CD4-positive, alpha-beta T cell (primary cell): ENCODE results near the gene LPAR6. TPM values are rescaled to one million over a fixed set of nuclear protein-coding genes. Genes with fewer than 3 reads are reported as not detected.

Experiments
- ATAC-seq: fragments of 200-7000 bp; cut with Tn5 transposase; one replicate; pipeline ENCODE4 v1.10.0; 2022; ENCODE audit warnings: mild to moderate bottlenecking; ENCODE audit not compliant: poor library complexity
- CTCF ChIA-PET: fragments of 350-600 bp; sonication (Branson Sonifier 250); formaldehyde crosslinking; loops from one replicate; lab custom pipeline; 2021; ENCODE audit warnings: antibody characterized with exemption, inconsistent platforms; lab: Charles Lee
- POLR2A ChIA-PET: fragments of 350-600 bp; sonication (Branson Sonifier 250); formaldehyde crosslinking; loops from one replicate; lab custom pipeline; 2021; ENCODE audit warnings: antibody characterized with exemption, inconsistent platforms; lab: Charles Lee
- DNase-seq, 14 experiments: peaks; one replicate each; pipeline ENCODE4 v3.0.0-alpha.2; 2013 to 2020; ENCODE audit warnings: mixed read lengths in 2 of 14
- H3K27ac ChIP-seq, 2 donors: one replicate each; pipeline versions ENCODE4 v1.5.1 to v1.7.0; 2013; ENCODE audit warnings: low read length in 2 of 2, low read depth in 1 of 2, mild to moderate bottlenecking in 1 of 2
- H3K27me3 ChIP-seq, 2 experiments: 1 replicate in 1 of 2; 2 replicates in 1 of 2; pipeline versions ENCODE4 v1.6.1 to v1.7.0; 2013; ENCODE audit warnings: low read length in 2 of 2, control low read depth in 1 of 2, mild to moderate bottlenecking in 1 of 2, moderate library complexity in 1 of 2; ENCODE audit not compliant: insufficient read depth in 2 of 2, control insufficient read depth in 1 of 2
- H3K36me3 ChIP-seq: one replicate; pipeline ENCODE4 v1.6.1; 2013; ENCODE audit warnings: low read length, control low read depth; ENCODE audit not compliant: insufficient read depth
- H3K4me1 ChIP-seq: one replicate; pipeline ENCODE4 v1.6.1; 2013; ENCODE audit warnings: low read length, control low read depth; ENCODE audit not compliant: insufficient read depth
- H3K4me3 ChIP-seq: one replicate; pipeline ENCODE4 v1.5.1; 2013; ENCODE audit warnings: mild to moderate bottlenecking, low read length, moderate library complexity
- H3K9me3 ChIP-seq, 2 experiments: 1 replicate in 1 of 2; 2 replicates in 1 of 2; pipeline versions ENCODE4 v1.6.1 to v1.7.0; 2013; ENCODE audit warnings: low read length in 2 of 2, mild to moderate bottlenecking in 2 of 2, control low read depth in 1 of 2, moderate library complexity in 1 of 2; ENCODE audit not compliant: control insufficient read depth in 1 of 2, insufficient read depth in 1 of 2
- H3K27ac Mint-ChIP-seq: one replicate; pipeline ENCODE4 v1.8.0; 2020; ENCODE audit warnings: mixed read lengths
- H3K27me3 Mint-ChIP-seq: one replicate; pipeline ENCODE4 v1.8.0; 2021; ENCODE audit warnings: mixed read lengths
- H3K36me3 Mint-ChIP-seq: one replicate; pipeline ENCODE4 v1.8.0; 2021; ENCODE audit warnings: low read depth, mixed read lengths
- H3K4me1 Mint-ChIP-seq: one replicate; pipeline ENCODE4 v1.8.0; 2021; ENCODE audit warnings: low read depth, mixed read lengths
- H3K4me3 Mint-ChIP-seq: one replicate; pipeline ENCODE4 v1.8.0; 2020; ENCODE audit warnings: mild to moderate bottlenecking, mixed read lengths
- H3K9me3 Mint-ChIP-seq: one replicate; pipeline ENCODE4 v1.8.0; 2020; ENCODE audit warnings: mixed read lengths
- intact Hi-C, 2 experiments: fragments of 100-400 bp; cut with DNase I in 1 of 2; cut with micrococcal nuclease in 1 of 2; formaldehyde crosslinking; loops; one replicate each; pipeline versions ENCODE4 v1.15.1 to v1.9.0; 2023 to 2025; cut with DNase I, micrococcal nuclease
- total RNA-seq, 174 experiments: library from RNA in 2 of 174; stranded (reverse) in 2 of 174; gene quantifications; one replicate each; pipeline ENCODE4 v1.2.3 and lab custom pipeline; 2021 to 2026
- TF ChIP-seq, protein P1 (sequence below): fragments of 200-600 bp; IDR thresholded peaks from one replicate; pipeline ENCODE4 v1.8.0; 2022; ENCODE audit warnings: antibody characterized with exemption, mild to moderate bottlenecking

The LPAR6 gene
- total RNA-seq, 2 experiments from 2014 or later = 15.5 to 19.4 TPM

DNA sequence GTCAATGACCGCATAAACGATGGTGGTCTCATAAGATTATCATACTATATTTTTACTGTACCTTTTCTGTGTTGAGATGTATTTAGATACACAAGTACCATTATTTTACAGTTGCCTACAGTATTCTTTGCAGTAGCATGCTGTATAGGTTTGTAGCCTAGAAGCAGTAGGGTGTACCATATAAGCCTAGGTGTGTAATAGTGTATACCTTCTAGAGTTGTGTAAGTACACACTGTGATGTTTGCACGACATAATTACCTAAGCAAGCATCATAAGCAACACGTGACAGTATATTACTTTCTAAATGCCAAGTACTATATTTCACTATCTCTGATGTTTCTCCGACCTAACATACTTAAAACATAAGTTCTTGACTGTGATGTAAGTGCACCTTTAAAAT is 2.7 kb downstream of the LPAR6 start:
- Histone ChIP-seq H3K27me3 (no peaks in the 10 kb centered on the region), H3K4me1 (peaks cover 14% of the 10 kb centered on the region), H3K36me3 (no peaks in the 10 kb centered on the region), H3K4me3 (peak overlapping the region; percentile 88), H3K9me3 (no peaks in the 10 kb centered on the region), H3K27ac (peak overlapping the region in 1 of 2 donors; percentile 21)
- ChIA-PET CTCF (no interaction called here), POLR2A (no interaction called here)
- DNase-seq = peak in 3 of 14 experiments; percentile 44 to 75 (median 50)
- TF ChIP-seq, protein P1, sequence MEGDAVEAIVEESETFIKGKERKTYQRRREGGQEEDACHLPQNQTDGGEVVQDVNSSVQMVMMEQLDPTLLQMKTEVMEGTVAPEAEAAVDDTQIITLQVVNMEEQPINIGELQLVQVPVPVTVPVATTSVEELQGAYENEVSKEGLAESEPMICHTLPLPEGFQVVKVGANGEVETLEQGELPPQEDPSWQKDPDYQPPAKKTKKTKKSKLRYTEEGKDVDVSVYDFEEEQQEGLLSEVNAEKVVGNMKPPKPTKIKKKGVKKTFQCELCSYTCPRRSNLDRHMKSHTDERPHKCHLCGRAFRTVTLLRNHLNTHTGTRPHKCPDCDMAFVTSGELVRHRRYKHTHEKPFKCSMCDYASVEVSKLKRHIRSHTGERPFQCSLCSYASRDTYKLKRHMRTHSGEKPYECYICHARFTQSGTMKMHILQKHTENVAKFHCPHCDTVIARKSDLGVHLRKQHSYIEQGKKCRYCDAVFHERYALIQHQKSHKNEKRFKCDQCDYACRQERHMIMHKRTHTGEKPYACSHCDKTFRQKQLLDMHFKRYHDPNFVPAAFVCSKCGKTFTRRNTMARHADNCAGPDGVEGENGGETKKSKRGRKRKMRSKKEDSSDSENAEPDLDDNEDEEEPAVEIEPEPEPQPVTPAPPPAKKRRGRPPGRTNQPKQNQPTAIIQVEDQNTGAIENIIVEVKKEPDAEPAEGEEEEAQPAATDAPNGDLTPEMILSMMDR = no peak
- Mint-ChIP-seq H3K27me3 (no peaks in the 10 kb centered on the region), H3K4me3 (peak overlapping the region; percentile 88), H3K9me3 (no peaks in the 10 kb centered on the region), H3K4me1 (peaks cover 67% of the 10 kb centered on the region), H3K27ac (peak overlapping the region; percentile 86), H3K36me3 (peaks cover 29% of the 10 kb centered on the region)
- intact Hi-C loops = loop anchor here (2.0 to 5.0 kb wide), 6 partner anchors 37 to 152 kb away; partner anchors contain the start of gene RCBTB2 (in 1 of the 2)
- peak; percentile 30 for ATAC-seq

DNA sequence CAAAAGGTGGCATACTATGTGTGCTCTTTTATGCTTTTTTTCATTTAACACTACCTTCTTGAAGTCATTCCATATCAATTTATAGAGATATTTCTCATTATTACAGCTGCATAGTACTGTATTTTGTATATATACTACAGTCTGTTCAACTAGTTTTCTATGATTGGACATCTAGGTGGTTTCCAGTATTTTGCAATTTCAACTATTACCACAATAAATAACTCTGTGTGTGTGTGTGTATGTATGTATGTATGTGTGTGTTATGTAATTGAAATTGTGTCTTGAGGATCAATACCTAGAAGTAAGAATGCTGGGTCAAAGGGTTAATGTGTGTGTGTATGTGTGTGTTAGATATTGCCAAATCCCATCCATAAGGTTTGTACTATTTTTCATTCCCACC is 7.0 kb downstream of the LPAR6 start:
- H3K27ac ChIP-seq = no peak overlapping the region
- H3K4me1 Mint-ChIP-seq = peaks cover 85% of the 10 kb centered on the region
- H3K36me3 ChIP-seq = peaks cover 3% of the 10 kb centered on the region
- peaks cover 28% of the 10 kb centered on the region for H3K4me1 ChIP-seq
- no peaks in the 10 kb centered on the region for H3K9me3 ChIP-seq
- H3K27ac Mint-ChIP-seq = peak overlapping the region; percentile 84
- peaks cover 8% of the 10 kb centered on the region for H3K36me3 Mint-ChIP-seq
- TF ChIP-seq, protein P1 = no peak
- ATAC-seq = no peak
- DNase-seq = peak in 2 of 14 experiments; percentile 54 to 65
- H3K4me3 ChIP-seq = no peak overlapping the region
- H3K4me3 Mint-ChIP-seq = peak overlapping the region; percentile 22
- ChIA-PET CTCF (no interaction called here), POLR2A (interaction anchor here (0.9 to 1.0 kb wide), 2 partner anchors 127 to 128 kb away, joined by 3 read pairs; partner anchors contain the start of gene RCBTB2)
- no peaks in the 10 kb centered on the region for H3K9me3 Mint-ChIP-seq
- H3K27me3 ChIP-seq = no peaks in the 10 kb centered on the region
- no peaks in the 10 kb centered on the region for H3K27me3 Mint-ChIP-seq
- intact Hi-C loops = no loop called here

DNA sequence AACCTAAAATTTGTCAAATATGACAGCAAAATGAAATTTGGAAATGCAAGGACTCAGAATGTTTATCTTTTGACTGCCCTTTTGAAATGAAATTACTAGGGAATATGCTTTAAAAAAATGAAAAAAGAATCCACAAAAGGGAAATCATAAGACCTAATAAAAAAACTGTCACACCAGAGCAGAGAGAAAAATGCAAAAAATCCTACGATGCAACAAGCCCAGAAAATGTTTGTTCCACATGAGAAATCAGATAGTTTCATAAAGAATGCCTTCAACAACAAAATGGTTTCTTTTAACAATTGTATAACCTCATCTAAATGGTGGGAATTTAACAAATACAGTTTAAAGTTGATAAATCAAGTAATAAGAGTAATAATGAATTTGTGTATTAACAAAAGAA is 8.0 kb downstream of the LPAR6 start:
- no peaks in the 10 kb centered on the region for H3K27me3 Mint-ChIP-seq
- intact Hi-C loops = loop anchor here in 1 of 2 experiments (5.0 kb wide), 1 partner anchor 38 kb away; no protein-coding TSS in a partner anchor
- DNase-seq (no peak), ATAC-seq (no peak)
- H3K27me3 ChIP-seq = no peaks in the 10 kb centered on the region
- peaks cover 1% of the 10 kb centered on the region for H3K36me3 Mint-ChIP-seq
- H3K9me3 Mint-ChIP-seq = no peaks in the 10 kb centered on the region
- H3K4me3 ChIP-seq = no peak overlapping the region
- H3K27ac ChIP-seq = no peak overlapping the region
- H3K4me1 Mint-ChIP-seq = peaks cover 86% of the 10 kb centered on the region
- no peak overlapping the region for H3K4me3 Mint-ChIP-seq
- H3K9me3 ChIP-seq = no peaks in the 10 kb centered on the region
- ChIA-PET POLR2A (no interaction called here), CTCF (no interaction called here)
- peaks cover 3% of the 10 kb centered on the region for H3K36me3 ChIP-seq
- peak overlapping the region; percentile 84 for H3K27ac Mint-ChIP-seq
- TF ChIP-seq, protein P1 = no peak
- H3K4me1 ChIP-seq = peaks cover 31% of the 10 kb centered on the region
